Thyroid gland (tissue), 4 donors: Measurements from ENCODE around the gene VPS35L. TPM values are rescaled to one million over a fixed set of nuclear protein-coding genes. Genes with fewer than 3 reads are reported as not detected.
"Not testable (repeated sequence)": the region's sequence is repeated elsewhere in the genome, so short reads cannot be mapped to it uniquely, and the experiment has no call there.

Experiments used
- DNase-seq, 2 donors: peaks; one replicate each; pipeline ENCODE4 v3.0.0-alpha.2; 2019
- H3K27ac ChIP-seq, 3 donors: fragments of 200-600 bp; sonication (generic); 1 replicate in 2 of 3; 2 replicates in 1 of 3; pipeline ENCODE4 v1.5.1; 2016 to 2019; ENCODE audit warnings: mild to moderate bottlenecking in 1 of 3, moderate library complexity in 1 of 3
- H3K27me3 ChIP-seq: fragments of 200-600 bp; sonication (generic); one replicate; pipeline ENCODE4 v1.5.1; 2019
- H3K36me3 ChIP-seq, 2 donors: fragments of 200-600 bp; sonication (generic); one replicate each; pipeline ENCODE4 v1.5.1; 2016 to 2019
- H3K4me1 ChIP-seq, 2 donors: fragments of 200-600 bp; sonication (generic); one replicate each; pipeline ENCODE4 v1.5.1; 2017 to 2019
- H3K4me3 ChIP-seq, 3 donors: fragments of 200-600 bp; sonication (generic); replicated peaks in 1 of 3; 1 replicate in 2 of 3; 2 replicates in 1 of 3; pipeline ENCODE4 v1.5.1; 2016; ENCODE audit warnings: mild to moderate bottlenecking in 1 of 3
- H3K9me3 ChIP-seq: fragments of 200-600 bp; sonication (generic); one replicate; pipeline ENCODE4 v1.5.1; 2017
- CTCF ChIP-seq, 6 experiments: fragments of 200-600 bp in 3 of 6; fragments of 450-650 bp in 3 of 6; sonication (generic) in 3 of 6; IDR thresholded peaks; one replicate each; pipeline ENCODE4 v1.5.1; 2016 to 2019; ENCODE audit warnings: antibody characterized with exemption in 6 of 6, mild to moderate bottlenecking in 2 of 6, inconsistent platforms in 1 of 6, moderate library complexity in 1 of 6
- POLR2A ChIP-seq, 2 donors: fragments of 450-650 bp; IDR thresholded peaks; one replicate each; pipeline ENCODE4 v1.6.1; 2017; ENCODE audit warnings: antibody characterized with exemption in 2 of 2, mild to moderate bottlenecking in 2 of 2, moderate library complexity in 1 of 2
- WGBS, 2 donors: methylation state at CpG; one replicate each; pipeline ENCODE4 v1.1.5; 2017; 5-methylcytosine and 5-hydroxymethylcytosine counted together
- intact Hi-C: fragments of 100-400 bp; cut with DNase I; formaldehyde crosslinking; loops from one replicate; pipeline ENCODE4 v1.15.1; 2023
- total RNA-seq, 4 donors: library from RNA; depleted of rRNA; stranded (reverse); fragments of >200 nt; gene quantifications; one replicate each; pipeline ENCODE4 v1.2.3, GENCODE V29; 2016

The VPS35L gene
- total RNA-seq, 4 donors from 2014 or later = 64.9 to 74.3 (median 68.8) TPM

- Histone ChIP-seq H3K27me3 (no peaks in the 10 kb centered on the region), H3K4me3 (no peak overlapping the region), H3K4me1 (peaks cover 7 to 18% of the 10 kb centered on the region in 2 donors), H3K9me3 (no peaks in the 10 kb centered on the region), H3K36me3 (peaks cover 0 to 6% of the 10 kb centered on the region in 2 donors), H3K27ac (no peak overlapping the region)
- WGBS, 2 donors = 83 to 93% methylated on average over 1 of the region's 1 CpG
- no peak for DNase-seq
- intact Hi-C loops = no loop called here
- TF ChIP-seq POLR2A (IDR thresholded peaks at IDR 0.05) (no peak), CTCF (IDR thresholded peaks at IDR 0.05) (no peak)
Measured at GRCh38 chr16:19527161-19527560, 28.3 kb upstream of the VPS35L start.

- Histone ChIP-seq H3K4me1 (peaks cover 4 to 12% of the 10 kb centered on the region in 2 donors), H3K27me3 (no peaks in the 10 kb centered on the region), H3K36me3 (peaks cover 0 to 11% of the 10 kb centered on the region in 2 donors), H3K4me3 (no peak overlapping the region), H3K27ac (no peak overlapping the region), H3K9me3 (no peaks in the 10 kb centered on the region)
- TF ChIP-seq CTCF (IDR thresholded peaks at IDR 0.05) (no peak), POLR2A (IDR thresholded peaks at IDR 0.05) (no peak)
- 95 to 99% methylated on average over 3 of the region's 3 CpGs for WGBS, 2 donors
- no peak for DNase-seq
- intact Hi-C loops = no loop called here
Measured at GRCh38 chr16:19528666-19529065, 26.8 kb upstream of the VPS35L start.

- Histone ChIP-seq H3K4me3 (no peak overlapping the region), H3K27me3 (no peaks in the 10 kb centered on the region), H3K27ac (no peak overlapping the region), H3K4me1 (no peaks in the 10 kb centered on the region), H3K36me3 (peaks cover 12 to 24% of the 10 kb centered on the region in 2 donors), H3K9me3 (no peaks in the 10 kb centered on the region)
- intact Hi-C loops = no loop called here
- no peak for DNase-seq
- TF ChIP-seq CTCF (IDR thresholded peaks at IDR 0.05) (no peak), POLR2A (IDR thresholded peaks at IDR 0.05) (no peak)
- WGBS, 2 donors = 74 to 90% methylated on average over 1 of the region's 1 CpG
Measured at GRCh38 chr16:19532601-19533000, 22.9 kb upstream of the VPS35L start.

- TF ChIP-seq POLR2A (IDR thresholded peaks at IDR 0.05) = no peak
- no peak for TF ChIP-seq CTCF (IDR thresholded peaks at IDR 0.05)
- H3K9me3 ChIP-seq = no peaks in the 10 kb centered on the region
- peaks cover 0 to 5% of the 10 kb centered on the region in 2 donors for H3K4me1 ChIP-seq
- intact Hi-C loops = no loop called here
- DNase-seq = no peak
- no peak overlapping the region for H3K4me3 ChIP-seq
- H3K27ac ChIP-seq = no peak overlapping the region
- no peaks in the 10 kb centered on the region for H3K27me3 ChIP-seq
- WGBS, 2 donors = 97 to 98% methylated on average over 6 of the region's 6 CpGs
- H3K36me3 ChIP-seq = peaks cover 23 to 36% of the 10 kb centered on the region in 2 donors
Measured at GRCh38 chr16:19540241-19540970, 15.1 kb upstream of the VPS35L start.

GRCh38 chr16:19542138-19542821 lies 13.2 kb upstream of the VPS35L start:
- H3K9me3 ChIP-seq = no peaks in the 10 kb centered on the region
- no peak overlapping the region for H3K27ac ChIP-seq
- peaks cover 0 to 5% of the 10 kb centered on the region in 2 donors for H3K4me1 ChIP-seq
- H3K36me3 ChIP-seq = peaks cover 11 to 32% of the 10 kb centered on the region in 2 donors
- TF ChIP-seq CTCF (IDR thresholded peaks at IDR 0.05) (no peak), POLR2A (IDR thresholded peaks at IDR 0.05) (no peak)
- intact Hi-C loops = no loop called here
- H3K4me3 ChIP-seq = no peak overlapping the region
- no peak for DNase-seq
- no peaks in the 10 kb centered on the region for H3K27me3 ChIP-seq
- 71% methylated on average over 3 of the region's 3 CpGs for WGBS, 2 donors

- intact Hi-C loops, H3K4me1 ChIP-seq, H3K27ac ChIP-seq, DNase-seq, H3K9me3 ChIP-seq, H3K27me3 ChIP-seq, H3K4me3 ChIP-seq: not testable (repeated sequence)
- WGBS, 2 donors = 91 to 93% methylated on average over 10 of the region's 10 CpGs
- peaks cover 17 to 32% of the 10 kb centered on the region in 2 donors for H3K36me3 ChIP-seq
Measured at GRCh38 chr16:19543278-19543996, 12.1 kb upstream of the VPS35L start.
